Endometrium (tissue), 2 donors: ENCODE results near the gene ELMO1.

Experiments
- FAIRE-seq: peaks from 2 replicates; lab custom pipeline; 2012; peaks lifted over from hg19 to GRCh38; lab: Jason Lieb, UNC
- donor health status: control.
- donor health status: control.

ELMO1 gene

GRCh38 chr7:37093257-37093656 is 355.4 kb downstream of the ELMO1 start:
- no peak for FAIRE-seq

GRCh38 chr7:37092548-37092947 is 356.1 kb downstream of the ELMO1 start:
- FAIRE-seq, result no peak

- no peak for FAIRE-seq
These were observed 358.7 kb downstream of the ELMO1 start for GRCh38 chr7:37089972-37090371.

GRCh38 chr7:37085600-37085999 is 363.1 kb downstream of the ELMO1 start:
- no peak for FAIRE-seq

GRCh38 chr7:37084303-37084702 is 364.4 kb downstream of the ELMO1 start:
- no peak for FAIRE-seq

GRCh38 chr7:37083311-37084096 is 365.2 kb downstream of the ELMO1 start:
- FAIRE-seq, result no peak

GRCh38 chr7:37081436-37081835 is 367.2 kb downstream of the ELMO1 start:
- FAIRE-seq, result no peak

GRCh38 chr7:37079420-37079819 is 369.2 kb downstream of the ELMO1 start:
- no peak for FAIRE-seq

GRCh38 chr7:37076668-37077067 is 372.0 kb downstream of the ELMO1 start:
- no peak for FAIRE-seq

- no peak for FAIRE-seq
These were observed 374.3 kb downstream of the ELMO1 start for GRCh38 chr7:37074370-37074769.

- no peak for FAIRE-seq
These were observed 377.5 kb downstream of the ELMO1 start for GRCh38 chr7:37071124-37071523.

GRCh38 chr7:37070471-37070870 is 378.2 kb downstream of the ELMO1 start:
- FAIRE-seq, result no peak

- FAIRE-seq, result no peak
These were observed 378.6 kb downstream of the ELMO1 start for GRCh38 chr7:37070031-37070430.

GRCh38 chr7:37069336-37069735 is 379.3 kb downstream of the ELMO1 start:
- FAIRE-seq, result no peak

GRCh38 chr7:37068902-37069301 is 379.8 kb downstream of the ELMO1 start:
- FAIRE-seq, result no peak

GRCh38 chr7:37068038-37068437 is 380.6 kb downstream of the ELMO1 start:
- no peak for FAIRE-seq

GRCh38 chr7:37065779-37066271 is 382.8 kb downstream of the ELMO1 start:
- no peak for FAIRE-seq

GRCh38 chr7:37062560-37062859 is 386.2 kb downstream of the ELMO1 start:
- FAIRE-seq, result no peak

- no peak for FAIRE-seq
These were observed 386.7 kb downstream of the ELMO1 start for GRCh38 chr7:37061849-37062559.

GRCh38 chr7:37056234-37056912 is 392.3 kb downstream of the ELMO1 start:
- FAIRE-seq, result no peak

GRCh38 chr7:37054624-37055241 is 393.9 kb downstream of the ELMO1 start:
- FAIRE-seq, result no peak

GRCh38 chr7:37052705-37053104 is 396.0 kb downstream of the ELMO1 start:
- FAIRE-seq, result no peak

GRCh38 chr7:37050801-37051200 is 397.9 kb downstream of the ELMO1 start:
- no peak for FAIRE-seq
